Smooth muscle cell (in vitro differentiated cells): ENCODE results near the gene POU2F3. TPM values are rescaled to one million over a fixed set of nuclear protein-coding genes. Genes with fewer than 3 reads are reported as not detected.

Experiments
- DNase-seq: peaks from one replicate; lab custom pipeline; 2025; ENCODE audit not compliant: unreplicated experiment; lab: John Stamatoyannopoulos, UW
- H2AFZ ChIP-seq: fragments of 200-600 bp; sonication (generic); 2 replicates; pipeline ENCODE4 v1.6.0; 2016; ENCODE audit warnings: antibody characterized with exemption, low read depth, mild to moderate bottlenecking
- H3F3A ChIP-seq: fragments of 200-600 bp; sonication (generic); 2 replicates; pipeline ENCODE4 v1.6.0; 2017; ENCODE audit warnings: antibody characterized with exemption, low read depth
- H3K27ac ChIP-seq: fragments of 200-600 bp; sonication (generic); 2 replicates; pipeline ENCODE4 v1.5.1; 2016; ENCODE audit warnings: low read depth, mild to moderate bottlenecking
- H3K27me3 ChIP-seq: fragments of 200-600 bp; sonication (generic); 2 replicates; pipeline ENCODE4 v1.6.1; 2016; ENCODE audit warnings: low read depth, mild to moderate bottlenecking
- H3K36me3 ChIP-seq: fragments of 200-600 bp; sonication (generic); 2 replicates; pipeline ENCODE4 v1.5.1; 2016; ENCODE audit warnings: low read depth
- H3K4me1 ChIP-seq: fragments of 200-600 bp; sonication (generic); 2 replicates; pipeline ENCODE4 v1.5.1; 2016; ENCODE audit warnings: low read depth
- H3K4me2 ChIP-seq: fragments of 200-600 bp; sonication (generic); 2 replicates; pipeline ENCODE4 v1.6.0; 2016; ENCODE audit warnings: mild to moderate bottlenecking
- H3K4me3 ChIP-seq: fragments of 200-600 bp; sonication (generic); 2 replicates; pipeline ENCODE4 v1.5.1; 2016; ENCODE audit warnings: mild to moderate bottlenecking
- H3K79me2 ChIP-seq: fragments of 200-600 bp; sonication (generic); 2 replicates; pipeline ENCODE4 v1.6.0; 2016; ENCODE audit warnings: low read depth, mild to moderate bottlenecking
- H3K9ac ChIP-seq: fragments of 200-600 bp; sonication (generic); 2 replicates; pipeline ENCODE4 v1.6.0; 2016; ENCODE audit warnings: low read depth
- H3K9me3 ChIP-seq: fragments of 200-600 bp; sonication (generic); replicated peaks from 2 replicates; pipeline ENCODE4 v1.5.1; 2016; ENCODE audit warnings: low read depth
- H4K20me1 ChIP-seq: fragments of 200-600 bp; sonication (generic); 2 replicates; pipeline ENCODE4 v1.6.0; 2016; ENCODE audit warnings: low read depth
- WGBS: methylation state at CpG from one replicate; pipeline ENCODE4 v1.1.7; 2016; ENCODE audit warnings: low lambda C conversion rate; 5-methylcytosine and 5-hydroxymethylcytosine counted together
- polyA plus RNA-seq: library from polyadenylated mRNA; unstranded; fragments of >200 nt; fragmentation: Nextera tagmentation; extraction: Ambion mirVana; gene quantifications from 2 replicates; pipeline ENCODE4 v1.2.1, GENCODE V29; 2016
- total RNA-seq: library from RNA; depleted of rRNA; stranded (reverse); fragments of >200 nt; gene quantifications from 2 replicates; pipeline ENCODE4 v1.2.3, GENCODE V29; 2014
- TF ChIP-seq, protein P1 (sequence below): fragments of 200-600 bp; sonication (generic); IDR thresholded peaks from 2 replicates; pipeline ENCODE4 v1.5.1; 2017; ENCODE audit warnings: borderline replicate concordance, mild to moderate bottlenecking, antibody characterized with exemption; ENCODE audit not compliant: insufficient read depth, poor library complexity, severe bottlenecking

The POU2F3 gene
- total and polyA plus RNA-seq, 2 experiments from 2014 or later, result 2.8 TPM; not detected in 1

DNA sequence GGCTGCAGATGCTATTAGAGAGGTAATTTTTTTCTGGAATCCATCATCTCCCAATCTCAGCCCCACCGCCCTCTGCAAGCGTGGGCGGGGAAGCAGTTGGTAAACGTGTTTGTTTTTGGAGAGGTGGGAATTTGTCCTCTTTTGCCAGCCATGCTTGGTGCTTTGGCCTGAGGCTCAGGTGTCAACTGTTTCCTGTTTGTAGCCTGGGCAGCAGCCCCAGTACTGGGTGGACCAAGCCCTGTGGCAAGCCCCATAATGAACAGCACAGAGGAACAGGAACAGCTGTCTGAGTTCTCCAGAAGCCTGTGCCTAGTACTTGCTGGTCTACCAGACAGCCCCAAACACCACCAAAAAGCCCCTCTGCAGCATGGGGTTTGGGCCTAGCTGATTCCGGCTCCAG lies 39.6 kb downstream of the POU2F3 start:
- Histone ChIP-seq H4K20me1 (no peaks in the 10 kb centered on the region), H3K4me2 (no peak overlapping the region), H3K9ac (no peak overlapping the region), H3K9me3 (no peaks in the 10 kb centered on the region), H3K4me3 (no peak overlapping the region), H3K27me3 (no peaks in the 10 kb centered on the region), H3K27ac (no peak overlapping the region), H3F3A (no peaks in the 10 kb centered on the region), H3K36me3 (no peaks in the 10 kb centered on the region), H2AFZ (no peak overlapping the region), H3K4me1 (peaks cover 9% of the 10 kb centered on the region), H3K79me2 (no peaks in the 10 kb centered on the region)
- WGBS, result 87% methylated on average over 5 of the region's 5 CpGs
- TF ChIP-seq, protein P1, sequence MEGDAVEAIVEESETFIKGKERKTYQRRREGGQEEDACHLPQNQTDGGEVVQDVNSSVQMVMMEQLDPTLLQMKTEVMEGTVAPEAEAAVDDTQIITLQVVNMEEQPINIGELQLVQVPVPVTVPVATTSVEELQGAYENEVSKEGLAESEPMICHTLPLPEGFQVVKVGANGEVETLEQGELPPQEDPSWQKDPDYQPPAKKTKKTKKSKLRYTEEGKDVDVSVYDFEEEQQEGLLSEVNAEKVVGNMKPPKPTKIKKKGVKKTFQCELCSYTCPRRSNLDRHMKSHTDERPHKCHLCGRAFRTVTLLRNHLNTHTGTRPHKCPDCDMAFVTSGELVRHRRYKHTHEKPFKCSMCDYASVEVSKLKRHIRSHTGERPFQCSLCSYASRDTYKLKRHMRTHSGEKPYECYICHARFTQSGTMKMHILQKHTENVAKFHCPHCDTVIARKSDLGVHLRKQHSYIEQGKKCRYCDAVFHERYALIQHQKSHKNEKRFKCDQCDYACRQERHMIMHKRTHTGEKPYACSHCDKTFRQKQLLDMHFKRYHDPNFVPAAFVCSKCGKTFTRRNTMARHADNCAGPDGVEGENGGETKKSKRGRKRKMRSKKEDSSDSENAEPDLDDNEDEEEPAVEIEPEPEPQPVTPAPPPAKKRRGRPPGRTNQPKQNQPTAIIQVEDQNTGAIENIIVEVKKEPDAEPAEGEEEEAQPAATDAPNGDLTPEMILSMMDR, result no peak
- DNase-seq, result no peak

DNA sequence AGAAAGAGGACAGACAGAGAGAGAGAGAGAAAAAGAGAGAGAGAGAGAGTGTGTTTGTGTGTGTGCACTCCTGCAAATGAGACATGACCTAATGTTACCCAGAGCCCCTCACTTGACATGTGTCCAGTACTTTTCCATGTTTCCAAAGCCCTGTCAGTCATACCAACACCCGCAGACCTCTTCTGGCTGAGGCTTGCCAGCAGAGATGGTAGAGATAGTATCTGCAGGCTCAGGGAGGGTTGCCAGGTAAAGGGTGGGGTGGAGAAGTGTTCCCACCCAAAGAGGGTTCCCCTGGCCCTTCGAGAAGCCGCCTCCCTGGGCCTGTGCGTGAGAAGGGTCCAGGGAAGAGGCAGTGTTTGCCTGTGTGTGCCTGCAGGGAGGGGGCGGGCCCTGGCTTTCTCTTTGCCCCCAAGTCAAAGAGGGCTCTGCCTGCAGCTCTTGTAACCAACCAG lies 40.7 kb downstream of the POU2F3 start:
- peaks cover 9% of the 10 kb centered on the region for H3K4me1 ChIP-seq
- H3F3A ChIP-seq, result no peaks in the 10 kb centered on the region
- no peaks in the 10 kb centered on the region for H3K79me2 ChIP-seq
- H3K4me2 ChIP-seq, result no peak overlapping the region
- H3K4me3 ChIP-seq, result no peak overlapping the region
- H2AFZ ChIP-seq, result no peak overlapping the region
- no peaks in the 10 kb centered on the region for H3K27me3 ChIP-seq
- DNase-seq, result no peak
- H4K20me1 ChIP-seq, result no peaks in the 10 kb centered on the region
- H3K36me3 ChIP-seq, result no peaks in the 10 kb centered on the region
- no peaks in the 10 kb centered on the region for H3K9me3 ChIP-seq
- no peak overlapping the region for H3K9ac ChIP-seq
- H3K27ac ChIP-seq, result no peak overlapping the region
- TF ChIP-seq, protein P1, result no peak
- WGBS, result 52% methylated on average over 5 of the region's 5 CpGs

DNA sequence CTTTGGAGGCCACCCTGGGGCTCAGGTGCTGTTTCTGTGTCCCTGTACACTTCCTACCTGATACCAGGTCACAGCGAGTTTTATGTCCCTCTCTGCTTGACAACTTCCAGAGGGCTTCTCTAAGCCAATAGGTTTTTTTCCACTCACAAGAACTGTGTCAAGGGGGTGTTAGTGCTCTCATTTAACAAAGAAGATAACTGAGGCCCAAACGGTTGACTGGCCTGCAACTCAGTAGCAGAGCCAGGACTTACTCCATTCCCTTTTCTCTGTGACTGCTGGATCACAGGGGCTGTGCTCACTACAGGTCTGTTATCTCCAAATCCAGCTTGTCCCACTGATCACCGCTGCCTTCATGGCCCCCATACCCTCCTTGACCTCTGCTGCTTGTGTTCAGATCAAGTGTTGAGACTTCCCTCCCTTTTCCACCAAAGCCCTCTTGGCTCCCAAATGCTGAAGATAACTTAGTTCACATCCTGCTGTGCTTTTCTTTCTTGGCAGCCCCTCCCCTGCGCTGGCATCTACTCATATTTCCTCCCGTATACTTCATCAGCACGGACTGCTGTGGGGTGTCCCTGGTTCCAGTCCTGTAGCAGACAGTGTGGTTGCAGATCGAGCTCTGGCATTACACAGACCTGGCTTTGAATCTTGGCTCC lies 41.3 kb downstream of the POU2F3 start:
- DNase-seq, result no peak
- Histone ChIP-seq H3F3A (no peaks in the 10 kb centered on the region), H3K27me3 (no peaks in the 10 kb centered on the region), H3K4me3 (no peak overlapping the region), H3K9me3 (no peaks in the 10 kb centered on the region), H3K79me2 (no peaks in the 10 kb centered on the region), H2AFZ (no peak overlapping the region), H3K4me2 (no peak overlapping the region), H3K36me3 (no peaks in the 10 kb centered on the region), H3K27ac (no peak overlapping the region), H4K20me1 (no peaks in the 10 kb centered on the region), H3K9ac (no peak overlapping the region), H3K4me1 (peaks cover 9% of the 10 kb centered on the region)
- TF ChIP-seq, protein P1, result no peak
- 63% methylated on average over 7 of the region's 7 CpGs for WGBS

DNA sequence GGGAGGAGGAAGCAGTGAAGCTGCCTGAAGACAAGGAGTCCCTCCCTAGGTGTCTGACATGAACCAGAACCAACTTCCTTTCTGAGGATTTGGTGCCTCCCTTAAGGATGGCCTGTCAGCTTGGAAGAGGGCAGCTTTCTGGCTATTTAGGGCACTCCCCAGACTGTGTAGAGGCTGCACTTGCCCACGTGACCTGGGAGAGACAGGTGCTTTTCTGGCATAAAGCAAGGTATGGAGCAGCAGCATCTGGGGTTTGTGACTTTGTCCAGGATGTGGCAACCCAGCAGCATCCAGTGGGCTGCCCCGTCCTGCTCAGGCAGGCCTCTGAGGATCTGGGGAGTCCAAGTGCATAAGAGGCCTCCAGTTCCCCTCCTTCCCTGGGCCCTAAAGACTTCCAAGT lies 43.2 kb downstream of the POU2F3 start:
- no peaks in the 10 kb centered on the region for H3K79me2 ChIP-seq

More for the DNA sequence above, 43.2 kb downstream of the POU2F3 start:
- DNase-seq, result no peak
- Histone ChIP-seq H3F3A (peaks cover 4% of the 10 kb centered on the region), H3K4me3 (no peak overlapping the region), H3K27ac (no peak overlapping the region), H3K9me3 (no peaks in the 10 kb centered on the region), H3K4me1 (peaks cover 9% of the 10 kb centered on the region), H3K36me3 (no peaks in the 10 kb centered on the region), H4K20me1 (no peaks in the 10 kb centered on the region), H3K4me2 (no peak overlapping the region), H3K27me3 (no peaks in the 10 kb centered on the region), H3K9ac (no peak overlapping the region), H2AFZ (no peak overlapping the region)
- TF ChIP-seq, protein P1, result no peak
- WGBS, result 100% methylated on average over 2 of the region's 2 CpGs
